ENCODE data around the gene MINDY4. TPM values are rescaled to one million over a fixed set of nuclear protein-coding genes. Genes with fewer than 3 reads are reported as not detected.

MINDY4 gene
- total RNA-seq, result 0.76 and 1.6 TPM in 2 replicates

DNA sequence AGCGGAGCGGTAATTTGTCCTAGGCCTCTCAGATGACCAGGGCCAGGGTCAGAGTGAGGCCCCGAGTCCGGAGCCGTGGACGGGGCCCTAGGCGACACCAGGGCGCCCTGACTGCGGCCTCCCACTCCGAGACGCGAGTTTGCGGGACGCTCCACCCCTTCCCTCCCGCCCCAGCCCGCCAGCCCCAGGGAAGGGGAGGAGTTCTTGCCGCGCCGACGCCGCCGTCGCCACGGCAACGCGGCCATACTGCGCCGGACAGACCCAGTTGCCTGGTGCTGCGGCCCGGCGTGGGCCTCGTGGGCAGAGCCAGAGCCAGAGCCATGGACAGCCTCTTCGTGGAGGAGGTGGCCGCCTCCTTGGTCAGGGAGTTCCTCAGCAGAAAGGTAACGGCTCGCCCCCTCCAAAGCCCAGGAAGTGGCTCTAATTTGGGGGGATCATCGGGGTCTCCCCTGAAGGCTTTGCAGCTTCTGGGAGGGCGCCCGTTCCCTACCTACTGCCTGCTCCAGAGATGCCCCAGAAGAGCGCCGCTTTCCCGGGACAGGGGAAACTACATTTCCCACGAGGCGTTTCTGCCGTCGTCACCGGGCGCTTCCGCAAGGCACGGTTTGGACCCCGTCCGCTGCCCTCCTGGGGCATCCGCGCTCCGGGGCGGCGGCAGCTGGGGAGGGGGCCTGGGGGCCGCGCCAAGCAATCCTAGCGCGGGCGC lies at the start of gene MINDY4:
Gene MINDY4 (plus strand): TSS at position 244 of the 706 bp plus-strand sequence. CDS start 77 bp downstream, at position 321.

DNA sequence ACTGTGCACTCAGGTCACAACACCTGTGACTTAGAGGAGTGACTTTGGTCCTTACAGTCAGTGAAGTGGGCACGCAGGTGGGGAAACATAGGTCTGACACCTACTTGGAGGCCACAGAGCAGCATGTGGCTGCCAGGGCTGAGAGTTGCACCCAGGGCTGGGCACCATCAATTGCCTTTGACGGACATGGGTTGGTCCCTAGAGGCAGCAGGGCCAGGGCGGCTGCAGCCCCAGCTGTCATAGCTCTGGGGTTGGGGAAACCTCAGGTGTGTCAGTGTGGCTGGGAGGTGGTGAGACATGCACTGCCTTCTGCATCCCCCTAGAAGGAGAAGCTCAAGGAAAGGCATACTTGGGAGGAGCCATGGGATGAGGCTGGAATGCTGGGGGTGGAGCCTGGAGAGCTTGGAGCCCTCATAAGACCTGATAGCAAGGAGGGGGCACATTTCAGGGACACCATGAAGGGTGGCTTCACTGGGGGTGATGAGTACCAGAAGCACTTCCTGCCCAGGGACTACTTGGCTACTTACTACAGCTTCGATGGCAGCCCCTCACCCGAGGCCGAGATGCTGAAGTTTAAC lies 19.4 kb upstream of the MINDY4 start, which contains the start of gene INMT:
Gene INMT (plus strand): TSS at position 440 of the 578 bp plus-strand sequence. CDS start 16 bp downstream, at position 456.

DNA sequence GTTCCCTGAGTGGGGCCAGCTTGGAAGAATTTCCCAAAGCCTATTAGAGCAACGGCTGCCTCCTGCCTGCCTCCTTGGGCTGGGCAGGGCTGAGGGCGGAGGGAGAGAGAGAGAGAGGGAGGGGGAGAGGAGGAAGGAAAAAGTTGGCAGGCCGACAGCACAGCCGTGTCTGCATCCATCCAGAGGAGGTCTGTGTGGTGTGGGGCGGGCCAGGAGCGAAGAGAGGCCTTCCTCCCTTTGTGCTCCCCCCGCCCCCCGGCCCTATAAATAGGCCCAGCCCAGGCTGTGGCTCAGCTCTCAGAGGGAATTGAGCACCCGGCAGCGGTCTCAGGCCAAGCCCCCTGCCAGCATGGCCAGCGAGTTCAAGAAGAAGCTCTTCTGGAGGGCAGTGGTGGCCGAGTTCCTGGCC lies 140.3 kb downstream of the MINDY4 start, which contains the start of gene AQP1:
Gene AQP1 (plus strand): TSS at position 293 of the 409 bp plus-strand sequence. CDS start 57 bp downstream, at position 350.

Other genes with a start within 250 kb of the MINDY4 start
- gene GARS1, start 176.5 kb upstream of the MINDY4 start, total RNA-seq, result 45.2 and 45.7 TPM in 2 replicates
- not detected in 2 replicates for gene CRHR2, start 89.0 kb upstream of the MINDY4 start, total RNA-seq
- not detected in 2 replicates for gene INMT, start 19.3 kb upstream of the MINDY4 start, total RNA-seq
- gene AQP1, start 140.4 kb downstream of the MINDY4 start, total RNA-seq, result 1.0 and 2.5 TPM in 2 replicates
- gene GHRHR, start 192.5 kb downstream of the MINDY4 start, total RNA-seq, result not detected in 2 replicates

Measured in dermis lymphatic vessel endothelial cell (primary cell).